Prostate gland (tissue), 2 donors: ENCODE results near the gene TRNAU1AP. TPM values are rescaled to one million over a fixed set of nuclear protein-coding genes. Genes with fewer than 3 reads are reported as not detected.
"Not testable (repeated sequence)": the region's sequence is repeated elsewhere in the genome, so short reads cannot be mapped to it uniquely, and the experiment has no call there.

Experiments
- DNase-seq: peaks from one replicate; pipeline ENCODE4 v3.0.0-alpha.2; 2019; ENCODE audit warnings: low spot score
- H3K27ac ChIP-seq, 2 donors: fragments of 200-600 bp; sonication (generic); 2 replicates each; pipeline ENCODE4 v1.5.1; 2017 to 2019
- H3K27me3 ChIP-seq: fragments of 200-600 bp; sonication (generic); replicated peaks from 2 replicates; pipeline ENCODE4 v1.5.1; 2019; ENCODE audit not compliant: insufficient read depth
- H3K36me3 ChIP-seq, 2 donors: fragments of 200-600 bp; sonication (generic); 1 replicate in 1 of 2; 2 replicates in 1 of 2; pipeline versions ENCODE4 v1.5.1 to v1.8.1; 2017 to 2019
- H3K4me1 ChIP-seq: fragments of 200-600 bp; sonication (generic); replicated peaks from 2 replicates; pipeline ENCODE4 v1.5.1; 2019
- H3K4me3 ChIP-seq, 2 donors: fragments of 200-600 bp; sonication (generic); 2 replicates each; pipeline ENCODE4 v1.5.1; 2017 to 2019
- H3K9me3 ChIP-seq: fragments of 200-600 bp; sonication (generic); 2 replicates; pipeline ENCODE4 v1.5.1; 2017
- POLR2A ChIP-seq: fragments of 450-650 bp; IDR thresholded peaks from one replicate; pipeline ENCODE4 v1.6.1; 2016; ENCODE audit warnings: antibody characterized with exemption, mild to moderate bottlenecking
- POLR2AphosphoS5 ChIP-seq: sonication (generic); formaldehyde crosslinking; IDR thresholded peaks from one replicate; pipeline ENCODE4 v1.6.1; 2017; ENCODE audit warnings: antibody characterized with exemption
- WGBS: methylation state at CpG from one replicate; pipeline ENCODE4 v1.1.5; 2018; 5-methylcytosine and 5-hydroxymethylcytosine counted together
- intact Hi-C: fragments of 100-400 bp; cut with DNase I; formaldehyde crosslinking; loops from one replicate; pipeline ENCODE4 v1.14.2; 2022
- total RNA-seq, 2 donors: library from RNA; depleted of rRNA; stranded (reverse); fragments of >200 nt; gene quantifications; one replicate each; pipeline ENCODE4 v1.1.0, GENCODE V29; 2016
- TF ChIP-seq, protein P1 (sequence below), 4 experiments: fragments of 200-600 bp in 2 of 4; fragments of 450-650 bp in 2 of 4; sonication (generic) in 2 of 4; IDR thresholded peaks; 1 replicate in 3 of 4; 2 replicates in 1 of 4; pipeline ENCODE4 v1.5.1; 2016 to 2019; ENCODE audit warnings: antibody characterized with exemption in 4 of 4, mild to moderate bottlenecking in 2 of 4, moderate library complexity in 2 of 4

The TRNAU1AP gene
- total RNA-seq, 2 donors from 2014 or later: 11.5 to 20.8 TPM

DNA sequence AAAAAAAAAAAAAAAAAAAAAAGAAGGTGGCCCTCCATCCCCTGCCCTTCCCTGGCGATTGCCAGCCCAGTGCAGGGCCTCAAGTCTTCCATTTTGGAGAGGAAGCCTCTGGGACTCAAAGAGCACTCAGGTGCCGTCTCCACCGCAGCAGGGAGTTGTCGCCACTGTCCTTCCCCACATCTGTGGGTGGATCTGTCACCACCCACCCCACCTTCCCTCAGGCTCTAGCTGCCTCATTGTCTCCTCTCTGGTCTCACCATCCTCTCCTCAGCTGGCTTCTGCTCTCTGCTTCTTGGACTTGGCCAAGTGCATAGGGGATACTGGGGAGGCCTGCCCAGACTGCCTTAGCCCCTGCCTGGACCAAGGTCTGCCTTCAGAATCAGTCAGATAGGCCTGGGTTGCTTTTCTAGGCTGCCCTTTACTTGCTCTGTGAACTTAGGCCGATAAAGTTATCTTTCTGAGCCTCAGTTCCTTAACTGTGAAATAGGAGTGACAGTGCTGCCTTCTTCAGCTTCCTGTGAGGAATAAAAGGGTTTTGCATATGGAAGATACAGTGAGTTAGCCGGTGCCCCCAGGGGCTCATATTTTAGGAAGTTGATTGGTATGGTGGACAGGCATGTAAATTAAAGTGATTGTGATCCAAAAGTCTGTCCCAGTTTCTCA is 31.3 kb upstream of the TRNAU1AP start:
- Histone ChIP-seq H3K36me3 (no peaks in the 10 kb centered on the region), H3K4me1 (no peaks in the 10 kb centered on the region), H3K27ac (no peak overlapping the region), H3K9me3 (no peaks in the 10 kb centered on the region), H3K27me3 (no peaks in the 10 kb centered on the region), H3K4me3 (no peak overlapping the region)
- DNase-seq: no peak
- TF ChIP-seq POLR2A (no peak), POLR2AphosphoS5 (no peak)
- TF ChIP-seq, protein P1, sequence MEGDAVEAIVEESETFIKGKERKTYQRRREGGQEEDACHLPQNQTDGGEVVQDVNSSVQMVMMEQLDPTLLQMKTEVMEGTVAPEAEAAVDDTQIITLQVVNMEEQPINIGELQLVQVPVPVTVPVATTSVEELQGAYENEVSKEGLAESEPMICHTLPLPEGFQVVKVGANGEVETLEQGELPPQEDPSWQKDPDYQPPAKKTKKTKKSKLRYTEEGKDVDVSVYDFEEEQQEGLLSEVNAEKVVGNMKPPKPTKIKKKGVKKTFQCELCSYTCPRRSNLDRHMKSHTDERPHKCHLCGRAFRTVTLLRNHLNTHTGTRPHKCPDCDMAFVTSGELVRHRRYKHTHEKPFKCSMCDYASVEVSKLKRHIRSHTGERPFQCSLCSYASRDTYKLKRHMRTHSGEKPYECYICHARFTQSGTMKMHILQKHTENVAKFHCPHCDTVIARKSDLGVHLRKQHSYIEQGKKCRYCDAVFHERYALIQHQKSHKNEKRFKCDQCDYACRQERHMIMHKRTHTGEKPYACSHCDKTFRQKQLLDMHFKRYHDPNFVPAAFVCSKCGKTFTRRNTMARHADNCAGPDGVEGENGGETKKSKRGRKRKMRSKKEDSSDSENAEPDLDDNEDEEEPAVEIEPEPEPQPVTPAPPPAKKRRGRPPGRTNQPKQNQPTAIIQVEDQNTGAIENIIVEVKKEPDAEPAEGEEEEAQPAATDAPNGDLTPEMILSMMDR (IDR thresholded peaks at IDR 0.05): no peak
- intact Hi-C loops: no loop called here
- WGBS: 94% methylated on average over 6 of the region's 6 CpGs

DNA sequence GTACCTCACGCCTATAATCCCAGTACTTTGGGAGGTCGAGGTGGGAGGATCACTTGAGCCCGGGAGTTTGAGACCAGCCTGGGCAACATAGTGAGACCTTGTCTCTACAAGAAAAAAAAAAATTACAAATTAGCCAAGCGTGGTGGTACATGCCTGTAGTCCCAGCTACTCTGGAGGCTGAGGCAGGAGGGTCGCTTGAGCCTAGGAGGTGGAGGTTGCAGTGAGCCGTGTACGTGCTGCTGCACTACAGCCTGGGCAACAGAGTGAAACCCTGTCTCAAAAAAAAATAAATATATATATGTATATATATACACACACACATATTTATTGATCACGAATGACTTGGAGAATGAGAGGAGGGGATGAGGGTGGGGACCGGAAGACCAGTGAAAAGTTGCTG is 30.3 kb upstream of the TRNAU1AP start:
- H3K27ac ChIP-seq, H3K27me3 ChIP-seq, H3K4me1 ChIP-seq, H3K36me3 ChIP-seq, DNase-seq, H3K9me3 ChIP-seq, H3K4me3 ChIP-seq, intact Hi-C loops: not testable (repeated sequence)
- 96% methylated on average over 9 of the region's 9 CpGs for WGBS

DNA sequence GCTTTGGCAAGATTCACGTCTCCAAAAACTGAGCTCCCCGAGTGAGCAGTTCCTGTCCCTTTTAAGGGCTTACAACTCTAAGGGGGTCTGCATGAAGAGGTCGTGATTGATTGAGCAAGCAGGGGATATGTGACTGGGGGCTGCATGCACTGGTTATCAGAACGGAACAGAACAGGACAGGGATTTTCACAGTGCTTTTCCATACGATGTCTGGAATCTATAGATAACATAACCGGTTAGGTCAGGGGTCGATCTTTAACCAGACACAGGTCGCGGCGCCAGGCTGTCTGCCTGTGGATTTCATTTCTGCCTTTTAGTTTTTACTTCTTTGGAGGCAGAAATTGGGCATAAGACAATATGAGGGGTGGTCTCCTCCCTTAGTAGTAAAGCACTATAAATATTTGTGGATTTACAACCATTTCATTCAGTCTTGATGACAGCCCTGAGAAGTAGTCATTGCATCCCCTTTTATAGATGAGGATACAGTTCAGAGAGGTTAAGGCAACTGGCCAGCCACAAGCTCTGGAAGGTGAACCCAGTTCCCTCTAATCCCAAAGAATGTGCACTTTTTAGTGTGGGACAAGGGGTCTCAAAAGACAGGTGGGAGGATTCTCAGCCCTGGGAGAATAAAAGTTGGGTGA is 27.8 kb upstream of the TRNAU1AP start:
- 64% methylated on average over 10 of the region's 10 CpGs for WGBS
- H3K27ac ChIP-seq, intact Hi-C loops: not testable (repeated sequence)

DNA sequence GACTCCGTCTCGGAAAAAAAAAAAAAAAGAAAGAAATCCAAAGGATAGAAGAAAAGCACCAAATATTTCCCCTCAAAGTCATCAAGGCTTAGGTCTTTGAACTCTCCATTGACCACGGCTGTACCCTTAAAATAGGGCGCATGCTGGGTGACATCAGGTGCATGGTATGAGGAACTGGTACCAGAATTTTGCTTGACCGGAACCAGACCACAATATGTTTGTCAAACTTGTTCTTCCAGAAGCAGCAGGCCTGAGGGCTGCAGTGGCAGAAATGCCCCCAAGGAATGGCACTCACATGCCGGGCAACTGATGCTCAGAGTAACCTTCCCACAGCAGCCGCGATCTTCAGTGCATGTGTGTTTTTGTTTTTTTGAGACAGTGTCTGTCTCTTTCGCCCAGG is 26.0 kb upstream of the TRNAU1AP start:
- no peak for DNase-seq
- no peaks in the 10 kb centered on the region for H3K27me3 ChIP-seq
- intact Hi-C loops: no loop called here
- TF ChIP-seq, protein P1 (IDR thresholded peaks at IDR 0.05): no peak
- TF ChIP-seq POLR2A (no peak), POLR2AphosphoS5 (no peak)
- H3K4me3 ChIP-seq: no peak overlapping the region
- no peak overlapping the region for H3K27ac ChIP-seq
- H3K4me1 ChIP-seq: no peaks in the 10 kb centered on the region
- H3K36me3 ChIP-seq: no peaks in the 10 kb centered on the region
- H3K9me3 ChIP-seq: no peaks in the 10 kb centered on the region
- 83% methylated on average over 9 of the region's 9 CpGs for WGBS

More for the DNA sequence above, 27.8 kb upstream of the TRNAU1AP start:
- H3K27me3 ChIP-seq, H3K9me3 ChIP-seq, DNase-seq, H3K4me3 ChIP-seq, H3K36me3 ChIP-seq, H3K4me1 ChIP-seq: not testable (repeated sequence)

DNA sequence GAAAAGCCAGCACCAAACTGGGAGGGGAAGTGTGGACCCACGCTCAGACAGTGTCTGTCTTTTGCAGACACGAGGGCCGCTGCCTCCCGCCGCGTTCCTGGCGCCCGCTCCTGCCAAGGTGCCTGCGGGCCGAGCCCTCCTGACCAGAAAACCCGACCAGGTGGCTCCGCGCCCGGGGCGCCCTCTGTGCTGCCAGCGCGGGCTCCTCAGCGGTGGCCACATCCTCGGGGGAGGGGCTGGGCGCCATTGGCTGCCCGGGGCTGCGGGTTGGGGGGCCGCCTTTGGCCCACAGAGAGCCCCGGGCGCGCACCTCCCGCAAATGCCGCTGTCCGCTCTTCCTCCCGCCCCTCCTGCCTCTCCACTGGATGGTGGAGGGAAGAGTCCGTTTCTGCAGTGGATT is 22.4 kb upstream of the TRNAU1AP start:
- 94% methylated on average over 29 of the region's 31 CpGs for WGBS
- Histone ChIP-seq H3K9me3 (no peaks in the 10 kb centered on the region), H3K36me3 (no peaks in the 10 kb centered on the region), H3K27me3 (no peaks in the 10 kb centered on the region), H3K4me3 (no peak overlapping the region), H3K4me1 (no peaks in the 10 kb centered on the region), H3K27ac (no peak overlapping the region)
- intact Hi-C loops: no loop called here
- DNase-seq: no peak
- TF ChIP-seq POLR2A (no peak), POLR2AphosphoS5 (no peak)
- TF ChIP-seq, protein P1 (IDR thresholded peaks at IDR 0.05): no peak

DNA sequence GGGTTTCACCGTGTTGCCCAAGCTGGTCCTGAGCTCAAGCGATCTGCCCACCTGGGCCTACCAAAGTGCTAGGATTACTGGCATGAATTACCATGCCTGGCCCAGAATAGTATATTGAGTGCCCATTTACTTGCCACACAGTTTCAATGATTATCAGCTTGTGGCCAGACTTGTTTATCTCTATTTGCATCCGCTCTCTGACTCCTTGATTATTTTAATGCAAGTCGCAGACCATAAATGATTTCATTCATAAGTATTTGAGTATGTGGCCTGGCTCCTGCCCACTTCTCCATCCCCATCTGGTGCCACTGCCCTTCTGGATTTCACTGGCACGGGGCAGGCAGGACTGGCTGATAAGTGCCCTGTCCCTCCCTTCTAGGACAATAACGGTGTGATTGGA is 18.2 kb upstream of the TRNAU1AP start:
- TF ChIP-seq, protein P1 (IDR thresholded peaks at IDR 0.05): no peak
- TF ChIP-seq POLR2AphosphoS5 (no peak), POLR2A (no peak)
- intact Hi-C loops: no loop called here
- Histone ChIP-seq H3K27me3 (no peaks in the 10 kb centered on the region), H3K4me1 (no peaks in the 10 kb centered on the region), H3K4me3 (no peak overlapping the region), H3K9me3 (no peaks in the 10 kb centered on the region), H3K27ac (no peak overlapping the region), H3K36me3 (no peaks in the 10 kb centered on the region)
- no peak for DNase-seq
- 93% methylated on average over 6 of the region's 6 CpGs for WGBS
